ENCODE measurements around the gene OAT. TPM values are rescaled to one million over a fixed set of nuclear protein-coding genes. Genes with fewer than 3 reads are reported as not detected.

OAT gene
- total RNA-seq, 1 donor from 2014 or later = 45.8 TPM

DNA sequence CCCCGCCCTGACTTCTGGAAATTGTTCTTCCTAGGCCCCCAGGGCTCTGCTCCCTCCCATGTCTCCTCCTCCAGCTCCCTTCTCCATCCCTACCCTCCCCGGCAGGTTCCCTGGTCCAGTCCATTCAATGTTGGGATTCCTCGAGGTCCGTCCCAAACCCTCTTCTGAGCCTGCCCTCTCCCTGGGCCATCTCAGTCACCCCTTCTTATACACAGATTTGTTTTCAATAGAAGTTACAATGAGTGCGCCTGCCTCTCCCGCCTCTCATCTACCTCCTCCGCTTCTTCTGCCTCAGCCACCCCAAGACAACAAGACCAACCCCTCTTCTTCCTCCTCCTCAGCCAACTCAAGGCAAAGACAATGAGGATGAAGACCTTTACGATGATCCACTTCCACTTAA, 67.9 kb downstream of the OAT start:
- Mint-ChIP-seq H3K9me3 (no peaks in the 10 kb centered on the region), H3K36me3 (ENCODE audit: low read depth) (no peaks in the 10 kb centered on the region), H3K4me3 (ENCODE audit: low read depth) (no peak overlapping the region), H3K4me1 (ENCODE audit: low read depth) (peaks cover 4% of the 10 kb centered on the region), H3K27ac (no peak overlapping the region), H3K27me3 (ENCODE audit: low read depth) (no peaks in the 10 kb centered on the region)
- intact Hi-C loops (cut with micrococcal nuclease) = no loop called here
- DNase-seq (ENCODE audit: low spot score) = no peak

DNA sequence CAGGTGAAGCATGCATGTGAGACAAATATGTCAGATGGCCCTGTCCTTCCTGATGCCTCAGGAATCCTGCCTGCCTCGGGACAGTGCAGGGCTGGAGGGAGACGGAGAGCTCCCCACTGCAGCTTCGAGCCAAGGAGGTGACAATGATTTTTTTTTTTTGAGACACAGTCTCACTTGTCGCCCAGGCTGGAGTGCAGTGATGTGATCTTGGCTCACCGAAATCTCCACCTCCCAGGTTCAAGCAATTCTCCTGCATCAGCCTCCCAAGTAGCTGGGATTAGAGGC, 68.8 kb downstream of the OAT start:
- no peaks in the 10 kb centered on the region for H3K9me3 Mint-ChIP-seq
- H3K4me3 Mint-ChIP-seq (ENCODE audit: low read depth) = no peak overlapping the region
- H3K4me1 Mint-ChIP-seq (ENCODE audit: low read depth) = peaks cover 3% of the 10 kb centered on the region
- intact Hi-C loops (cut with micrococcal nuclease) = no loop called here
- no peaks in the 10 kb centered on the region for H3K36me3 Mint-ChIP-seq (ENCODE audit: low read depth)
- DNase-seq (ENCODE audit: low spot score) = no peak
- H3K27ac Mint-ChIP-seq = no peak overlapping the region
- H3K27me3 Mint-ChIP-seq (ENCODE audit: low read depth) = no peaks in the 10 kb centered on the region

DNA sequence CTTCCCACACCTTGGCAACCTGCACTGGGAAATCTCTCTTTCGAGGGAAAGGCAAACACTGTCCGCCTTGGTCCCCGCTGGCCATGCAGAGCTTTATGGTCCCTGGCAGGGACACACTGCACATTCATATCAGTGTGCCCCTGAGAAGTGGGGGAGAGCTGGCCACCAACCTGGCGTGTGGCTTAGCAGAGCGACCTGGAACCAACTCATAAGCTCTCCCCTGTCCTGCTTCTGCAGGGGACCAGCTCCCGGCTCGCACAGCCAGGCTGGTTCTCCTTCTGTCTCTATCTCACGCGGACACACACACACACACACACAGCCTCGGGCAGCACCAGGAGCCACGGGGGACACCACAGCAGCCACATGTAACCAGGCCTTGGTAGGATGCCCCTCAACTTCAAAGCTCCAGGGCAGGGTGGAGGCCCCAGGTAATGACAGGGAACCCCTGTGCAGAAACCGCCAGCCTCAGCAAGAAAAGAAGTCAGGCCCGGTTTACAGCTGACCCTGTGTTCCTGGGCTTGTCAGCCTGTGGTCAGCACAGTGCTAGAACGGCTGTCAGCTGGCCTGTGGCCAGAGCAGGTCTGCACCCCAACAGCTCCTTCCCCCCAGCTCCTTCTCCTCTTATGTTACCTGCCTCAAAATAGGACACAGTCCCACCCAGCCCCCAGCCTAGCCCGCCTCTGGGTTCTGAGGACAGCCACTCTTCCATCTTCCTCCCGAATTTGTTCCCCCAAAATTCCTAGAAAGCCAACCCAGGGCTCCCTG, 69.3 kb downstream of the OAT start:
- no peak for DNase-seq (ENCODE audit: low spot score)
- no peaks in the 10 kb centered on the region for H3K36me3 Mint-ChIP-seq (ENCODE audit: low read depth)
- H3K27me3 Mint-ChIP-seq (ENCODE audit: low read depth) = no peaks in the 10 kb centered on the region
- no peak overlapping the region for H3K4me3 Mint-ChIP-seq (ENCODE audit: low read depth)
- intact Hi-C loops (cut with micrococcal nuclease) = no loop called here
- H3K9me3 Mint-ChIP-seq = no peaks in the 10 kb centered on the region
- no peaks in the 10 kb centered on the region for H3K4me1 Mint-ChIP-seq (ENCODE audit: low read depth)
- no peak overlapping the region for H3K27ac Mint-ChIP-seq

DNA sequence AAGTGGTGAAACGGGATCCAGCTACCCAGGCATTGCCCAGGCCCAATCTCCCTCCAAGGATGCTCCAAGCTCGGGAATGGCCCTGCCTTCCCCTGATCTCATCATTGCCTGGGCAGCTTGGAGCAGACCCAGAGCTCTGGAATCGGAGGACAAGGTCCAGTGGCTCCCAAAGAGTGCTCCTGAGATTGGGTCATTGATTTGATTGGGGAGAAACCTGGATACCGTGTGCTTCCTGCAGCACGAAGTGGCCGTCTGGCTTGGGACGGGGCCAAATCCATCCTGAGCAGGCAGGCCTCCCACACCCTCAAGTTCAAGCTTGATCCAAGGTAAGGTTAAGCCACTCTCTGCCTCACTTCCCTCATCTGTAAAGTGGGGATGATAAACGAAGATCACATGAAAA, 69.9 kb downstream of the OAT start:
- Mint-ChIP-seq H3K36me3 (ENCODE audit: low read depth) (no peaks in the 10 kb centered on the region), H3K27me3 (ENCODE audit: low read depth) (no peaks in the 10 kb centered on the region), H3K4me1 (ENCODE audit: low read depth) (no peaks in the 10 kb centered on the region), H3K9me3 (no peaks in the 10 kb centered on the region), H3K4me3 (ENCODE audit: low read depth) (no peak overlapping the region), H3K27ac (no peak overlapping the region)
- intact Hi-C loops (cut with micrococcal nuclease) = no loop called here
- no peak for DNase-seq (ENCODE audit: low spot score)

DNA sequence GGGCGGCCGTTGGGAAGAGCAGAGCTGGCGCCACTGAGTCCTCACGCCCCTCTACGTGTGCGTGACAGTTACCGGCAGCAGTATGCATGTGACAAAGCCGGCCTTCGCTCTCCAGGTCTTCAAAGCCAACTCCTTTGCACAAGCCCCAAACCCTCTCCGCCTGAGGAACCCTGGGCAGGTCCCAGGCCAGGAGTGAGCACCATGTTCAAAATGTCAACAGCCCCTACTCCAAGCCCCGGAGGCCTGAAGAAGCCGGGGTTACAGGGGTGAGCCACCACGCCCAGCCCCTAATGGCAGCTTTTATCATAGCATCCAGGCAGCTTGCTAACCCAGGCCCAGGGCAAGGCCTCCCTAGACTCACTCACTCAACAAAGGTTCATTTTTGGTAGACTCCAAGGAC, 70.8 kb downstream of the OAT start:
- H3K4me3 Mint-ChIP-seq (ENCODE audit: low read depth) = no peak overlapping the region
- no peaks in the 10 kb centered on the region for H3K36me3 Mint-ChIP-seq (ENCODE audit: low read depth)
- no peaks in the 10 kb centered on the region for H3K4me1 Mint-ChIP-seq (ENCODE audit: low read depth)
- H3K27ac Mint-ChIP-seq = no peak overlapping the region
- no peak for DNase-seq (ENCODE audit: low spot score)
- H3K9me3 Mint-ChIP-seq = no peaks in the 10 kb centered on the region
- intact Hi-C loops (cut with micrococcal nuclease) = no loop called here
- no peaks in the 10 kb centered on the region for H3K27me3 Mint-ChIP-seq (ENCODE audit: low read depth)

Other genes with a start within 250 kb of the OAT start
- not detected in 2 replicates for gene NKX1-2, start 31.1 kb upstream of the OAT start, total RNA-seq
- gene LHPP, start 42.9 kb upstream of the OAT start, total RNA-seq = 8.1 and 8.4 TPM in 2 replicates

All from activated T-helper 2 cell treated with anti-CD3 and anti-CD28 coated beads, Interferon-gamma antibody, Interleukin-2, Interleukin-4, amounts not matched to agents 10 μg/mL and 5 μg/mL and 100 μg/mL, durations not matched to agents 14 hours and 24 hours and 36 hours (primary cell).